Dermis blood vessel endothelial cell (primary cell): Measurements from ENCODE around the gene IQCN. TPM values are rescaled to one million over a fixed set of nuclear protein-coding genes. Genes with fewer than 3 reads are reported as not detected.

Experiments used
- DNase-seq: peaks from one replicate; pipeline ENCODE4 v3.0.0; 2010
- total RNA-seq: library from RNA; depleted of rRNA; stranded (reverse); fragments of >200 nt; gene quantifications from 2 replicates; pipeline ENCODE4 v1.2.3, GENCODE V29; 2014

Gene IQCN
- total RNA-seq, 1 donor from 2014 or later: 0.17 TPM

DNA sequence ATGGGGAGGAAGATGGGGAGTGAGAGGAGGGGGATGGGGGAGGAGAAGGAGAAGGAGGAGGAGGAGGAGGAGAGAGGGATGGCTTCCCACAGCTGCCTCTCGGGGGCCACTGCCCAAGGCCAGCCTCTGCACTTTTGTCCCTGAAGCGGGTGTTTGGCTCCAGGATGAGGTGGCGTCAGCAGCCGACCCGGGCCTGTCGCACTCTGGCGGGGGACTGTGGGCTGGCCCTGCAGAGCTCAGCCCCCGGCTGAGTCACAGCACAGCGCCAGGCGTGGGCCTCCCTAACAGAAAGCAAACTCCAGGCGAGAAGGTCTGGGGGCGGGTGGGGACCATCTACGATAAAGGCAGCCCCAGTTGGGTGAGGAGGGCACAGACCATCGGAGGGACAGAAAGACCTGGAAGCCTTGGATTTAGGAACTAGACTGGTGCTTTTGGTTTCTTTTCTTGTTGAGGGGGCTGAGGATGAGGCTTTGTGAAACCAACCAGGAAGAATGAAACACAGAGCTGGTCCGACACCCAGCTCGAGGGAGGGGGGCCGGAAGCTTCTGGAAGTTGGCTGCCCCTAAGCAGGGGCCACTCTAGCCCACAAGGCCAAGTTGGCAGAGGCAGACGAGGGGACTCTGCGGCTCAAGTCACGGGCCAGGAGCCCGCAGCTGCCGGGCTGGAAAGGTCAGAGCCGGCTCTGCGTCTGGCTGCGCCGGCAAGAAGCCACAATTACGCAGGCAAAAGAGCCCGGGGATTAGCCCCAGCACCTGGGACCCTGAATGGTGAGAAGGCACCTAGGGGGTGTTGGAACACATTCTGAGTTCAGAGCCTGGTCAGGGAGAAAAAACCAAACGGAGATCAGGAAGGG is 30.4 kb upstream of the IQCN start:
- peak; percentile 80 for DNase-seq

GRCh38 chr19:18304208-18304457 is 29.9 kb upstream of the IQCN start:
- DNase-seq: no peak

DNA sequence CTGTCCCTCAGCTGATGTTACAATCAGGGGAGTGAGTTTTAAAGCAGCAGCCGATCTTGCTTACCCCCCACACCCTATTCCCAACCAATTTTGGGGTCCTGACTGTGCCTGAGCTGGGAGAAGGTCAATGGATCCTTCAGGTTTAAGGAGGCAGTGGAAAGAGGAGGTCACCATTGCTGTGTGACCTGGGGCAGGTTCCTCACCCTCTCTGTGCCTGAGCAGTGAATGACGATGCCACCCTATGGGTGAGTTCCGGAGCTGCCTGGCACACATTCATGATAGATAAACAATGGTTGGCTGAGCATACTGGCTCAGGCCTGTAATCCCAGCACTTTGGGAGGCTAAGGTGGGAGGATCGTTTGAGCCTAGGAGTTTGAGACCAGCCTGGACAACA is 27.5 kb upstream of the IQCN start:
- no peak for DNase-seq

DNA sequence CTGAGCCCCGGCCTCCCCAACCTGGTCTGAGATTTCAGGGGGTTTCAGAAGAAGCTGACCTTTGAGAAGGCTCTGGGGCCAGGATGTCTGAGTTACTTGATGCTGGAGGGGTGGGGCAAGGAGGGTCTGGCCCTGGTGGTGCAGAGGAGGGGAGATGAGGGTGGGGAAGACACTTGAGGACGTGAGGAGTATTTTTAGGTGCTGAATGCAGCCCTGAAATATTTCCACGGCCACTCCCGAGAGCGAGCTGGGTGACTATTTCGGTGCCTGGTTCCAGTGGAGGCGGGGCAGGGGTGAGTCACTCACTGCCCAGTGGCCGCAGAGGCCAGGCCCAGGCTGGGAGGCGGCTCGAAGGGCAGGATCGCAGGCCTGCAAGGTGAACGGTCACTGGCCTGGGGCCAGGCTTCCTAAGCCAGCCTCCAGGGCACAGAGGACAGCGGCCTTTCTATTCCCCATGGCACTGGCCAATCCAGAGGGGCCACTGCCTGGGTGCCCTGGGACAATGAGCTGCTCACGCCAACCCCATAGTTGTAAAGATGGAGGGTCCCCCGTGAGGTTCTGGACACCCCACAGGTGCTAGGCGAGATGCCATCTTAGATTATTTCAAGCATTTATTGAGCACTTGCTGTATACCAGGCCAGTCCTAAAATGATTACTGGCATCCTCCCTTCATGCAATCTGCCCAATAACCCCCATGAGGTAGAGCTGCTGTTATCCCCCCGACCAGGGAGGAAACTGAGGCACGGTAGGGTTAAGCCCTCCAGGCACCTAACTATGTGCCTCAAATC is 26.9 kb upstream of the IQCN start:
- DNase-seq: peak; percentile 41

GRCh38 chr19:18299654-18300053 is 25.4 kb upstream of the IQCN start:
- no peak for DNase-seq

DNA sequence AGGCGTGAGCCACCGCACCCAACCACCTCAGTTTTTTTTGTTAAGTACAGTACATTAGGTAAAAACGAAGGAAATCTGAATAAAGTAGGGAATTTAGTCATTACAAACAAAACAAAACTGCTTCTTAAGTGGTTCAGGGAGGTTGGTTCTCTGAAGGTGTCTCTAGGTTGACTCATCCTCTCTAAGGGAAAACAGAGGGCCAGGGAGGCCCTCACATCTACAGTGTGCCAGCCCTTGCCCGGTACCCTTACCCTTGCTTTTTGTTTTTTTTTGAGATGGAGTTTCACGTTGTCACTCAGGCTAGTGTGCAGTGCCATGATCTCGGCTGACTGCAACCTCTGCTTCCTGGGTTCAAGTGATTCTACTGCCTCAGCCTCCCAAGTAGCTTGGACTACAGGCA is 24.3 kb upstream of the IQCN start:
- no peak for DNase-seq

- no peak for DNase-seq
These were observed 23.1 kb upstream of the IQCN start for GRCh38 chr19:18297308-18297707.

DNA sequence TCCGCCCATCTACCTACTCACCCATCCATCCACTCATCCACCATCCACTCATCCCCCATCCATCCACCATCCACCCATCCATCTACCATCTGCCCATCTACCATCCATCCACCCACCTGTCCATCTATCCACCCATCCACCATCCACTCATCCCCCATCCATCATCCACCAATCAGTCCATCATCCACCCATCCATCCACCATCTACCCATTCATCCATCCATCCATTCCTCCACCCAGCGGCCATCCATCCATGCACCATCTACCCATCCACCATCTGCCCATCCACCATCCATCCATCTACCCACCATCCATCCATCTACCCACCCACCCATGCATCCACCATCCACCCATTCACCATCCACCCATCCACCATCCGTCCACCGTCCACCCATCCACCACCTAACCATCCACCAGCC is 20.8 kb upstream of the IQCN start:
- no peak for DNase-seq

GRCh38 chr19:18294467-18294864 is 20.2 kb upstream of the IQCN start:
- no peak for DNase-seq

GRCh38 chr19:18293642-18294466 is 19.6 kb upstream of the IQCN start:
- no peak for DNase-seq

- DNase-seq: peak; percentile 54
These were observed 18.8 kb upstream of the IQCN start for GRCh38 chr19:18292810-18293641.

GRCh38 chr19:18292462-18292809 is 18.2 kb upstream of the IQCN start:
- no peak for DNase-seq

GRCh38 chr19:18291590-18292461 is 17.6 kb upstream of the IQCN start:
- peak; percentile 73 for DNase-seq

DNA sequence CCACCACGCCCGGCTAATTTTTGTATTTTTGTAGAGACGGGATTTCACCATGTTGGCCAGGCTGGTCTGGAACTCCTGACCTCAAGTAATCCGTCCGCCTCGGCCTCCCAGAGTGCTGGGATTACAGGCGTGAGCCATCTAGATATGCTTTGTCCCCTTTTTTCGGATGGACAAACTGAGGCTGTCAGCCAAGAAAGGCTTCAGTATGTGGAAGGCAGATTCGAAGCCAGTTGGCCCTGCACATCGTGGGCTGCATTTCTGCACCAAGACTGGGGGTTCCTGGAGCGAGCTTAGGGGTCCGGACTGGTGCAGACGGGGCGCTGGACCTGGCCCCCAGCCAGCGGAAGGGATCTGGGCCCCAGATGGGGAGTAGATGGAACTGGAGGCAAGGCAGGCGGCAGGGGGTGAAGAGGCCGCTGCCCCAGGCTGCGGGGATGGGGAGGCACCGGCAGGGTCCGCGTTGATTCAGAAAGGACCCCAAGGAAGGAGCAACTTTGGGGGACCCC is 16.8 kb upstream of the IQCN start:
- no peak for DNase-seq

DNA sequence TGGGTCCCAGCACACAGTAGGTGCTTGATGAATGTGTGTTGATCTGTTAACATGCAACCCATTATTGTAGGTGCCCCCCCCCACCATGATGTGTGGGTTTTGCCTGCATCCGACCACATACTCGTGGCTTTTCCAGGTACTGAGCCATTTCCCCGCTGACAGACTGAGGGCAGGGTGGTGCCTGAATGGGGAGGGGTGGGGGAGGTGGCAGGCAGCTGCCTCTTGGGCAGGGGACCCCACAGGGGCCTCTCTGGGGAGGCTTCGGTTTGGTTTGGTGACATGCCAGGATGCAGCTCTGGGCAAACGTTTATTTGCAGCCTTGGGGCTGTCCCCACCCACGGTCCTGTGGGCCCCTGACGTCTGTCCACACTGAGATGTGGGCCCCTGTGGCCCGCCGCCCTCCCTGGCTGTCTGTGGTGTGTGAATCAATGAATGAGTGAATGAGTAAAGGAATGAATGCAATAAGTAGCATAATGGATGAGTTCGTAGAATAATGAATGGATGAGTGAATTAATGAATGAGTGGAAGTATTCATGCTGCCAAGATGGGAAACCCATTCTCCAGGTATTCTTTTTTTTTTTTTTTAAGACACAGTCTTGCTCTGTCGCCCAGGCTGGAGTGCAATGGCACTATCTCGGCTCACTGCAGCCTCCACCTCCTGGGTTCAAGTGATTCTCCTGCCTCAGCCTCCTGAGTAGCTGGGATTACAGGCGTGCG is 16.2 kb upstream of the IQCN start:
- no peak for DNase-seq

DNA sequence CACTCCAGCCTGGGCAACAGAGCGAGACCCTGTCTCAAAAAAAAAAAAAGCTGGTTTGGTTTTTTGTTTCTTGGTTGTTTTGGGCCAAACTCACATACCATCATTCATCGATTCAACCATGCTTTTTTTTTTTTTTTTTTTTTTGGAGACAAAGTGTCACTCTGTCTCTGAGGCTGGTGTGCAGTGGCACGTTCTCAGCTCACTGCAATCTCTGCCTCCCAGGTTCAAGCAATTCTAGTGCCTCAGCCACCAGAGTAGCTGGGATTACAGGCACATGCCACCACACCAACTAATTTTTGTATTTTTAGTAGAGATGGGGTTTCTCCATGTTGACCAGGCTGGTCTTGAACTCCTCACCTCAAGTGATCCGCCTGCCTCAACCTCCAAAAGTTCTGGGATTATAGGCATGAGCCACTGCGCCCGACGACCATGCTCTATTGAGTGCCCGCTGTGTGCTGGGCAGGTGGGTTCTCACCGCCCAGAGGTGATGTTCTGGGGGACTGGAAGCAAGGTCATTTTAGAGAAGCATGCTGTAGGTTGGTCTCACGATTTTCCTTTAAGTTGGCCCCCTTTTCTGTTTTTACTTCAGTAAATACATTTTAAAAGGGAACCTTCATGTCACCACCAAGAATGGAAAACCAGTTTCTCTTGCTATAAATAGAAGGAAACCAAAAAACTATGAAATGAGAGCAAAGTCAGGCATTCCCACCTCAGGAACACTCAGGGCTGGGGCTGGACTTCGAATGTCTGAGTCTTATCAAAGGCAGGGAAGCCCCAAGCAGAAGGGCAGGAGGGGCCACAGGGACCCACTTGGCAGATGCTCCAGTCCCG is 15.4 kb upstream of the IQCN start:
- no peak for DNase-seq

- no peak for DNase-seq
These were observed 13.9 kb upstream of the IQCN start for GRCh38 chr19:18287836-18288772.

GRCh38 chr19:18286973-18287635 is 12.9 kb upstream of the IQCN start:
- no peak for DNase-seq
